Neural progenitor cell (in vitro differentiated cells): ENCODE data around the gene PRDM11. TPM values are rescaled to one million over a fixed set of nuclear protein-coding genes. Genes with fewer than 3 reads are reported as not detected.

Source experiments
- DNase-seq: peaks from one replicate; pipeline ENCODE4 v3.0.0-alpha.2; 2016; ENCODE audit warnings: low spot score
- H2AFZ ChIP-seq: fragments of 200-600 bp; sonication (generic); replicated peaks from 2 replicates; pipeline ENCODE4 v1.6.1; 2016; ENCODE audit warnings: antibody characterized with exemption
- H3F3A ChIP-seq: fragments of 200-600 bp; sonication (generic); 2 replicates; pipeline ENCODE4 v1.6.1; 2016; ENCODE audit warnings: antibody characterized with exemption, low read depth
- H3K27ac ChIP-seq: fragments of 200-600 bp; sonication (generic); 2 replicates; pipeline ENCODE4 v1.5.1; 2016; ENCODE audit warnings: mild to moderate bottlenecking
- H3K27me3 ChIP-seq: fragments of 200-600 bp; sonication (generic); 2 replicates; pipeline ENCODE4 v1.6.1; 2016; ENCODE audit warnings: mild to moderate bottlenecking, moderate library complexity
- H3K36me3 ChIP-seq: fragments of 200-600 bp; sonication (generic); 2 replicates; pipeline ENCODE4 v1.5.1; 2016
- H3K4me1 ChIP-seq: fragments of 200-600 bp; sonication (generic); 2 replicates; pipeline ENCODE4 v1.6.1; 2016; ENCODE audit warnings: mixed run types
- H3K4me2 ChIP-seq: fragments of 200-600 bp; sonication (generic); 2 replicates; pipeline ENCODE4 v1.6.1; 2016
- H3K4me3 ChIP-seq: fragments of 200-600 bp; sonication (generic); 2 replicates; pipeline ENCODE4 v1.5.1; 2016
- H3K79me2 ChIP-seq: fragments of 200-600 bp; sonication (generic); 2 replicates; pipeline ENCODE4 v1.6.1; 2016; ENCODE audit warnings: low read depth
- H3K9ac ChIP-seq: fragments of 200-600 bp; sonication (generic); 2 replicates; pipeline ENCODE4 v1.6.1; 2016
- H3K9me3 ChIP-seq: fragments of 200-600 bp; sonication (generic); 2 replicates; pipeline ENCODE4 v1.5.1; 2016; ENCODE audit warnings: low read depth
- H4K20me1 ChIP-seq: fragments of 200-600 bp; sonication (generic); 2 replicates; pipeline ENCODE4 v1.6.1; 2016; ENCODE audit warnings: low read depth
- H3K27ac Mint-ChIP-seq: 3 replicates; pipeline ENCODE4 v1.8.0; 2021; ENCODE audit warnings: mixed read lengths
- H3K27me3 Mint-ChIP-seq: 2 replicates; pipeline ENCODE4 v1.8.0; 2022; ENCODE audit warnings: low read depth, mild to moderate bottlenecking, inconsistent platforms, moderate library complexity, mixed read lengths; ENCODE audit not compliant: insufficient read depth
- H3K36me3 Mint-ChIP-seq: 3 replicates; pipeline ENCODE4 v1.8.0; 2021; ENCODE audit warnings: mixed read lengths
- H3K4me1 Mint-ChIP-seq: 3 replicates; pipeline ENCODE4 v1.8.0; 2021; ENCODE audit warnings: mixed read lengths
- H3K4me3 Mint-ChIP-seq: 3 replicates; pipeline ENCODE4 v1.8.0; 2021; ENCODE audit warnings: mild to moderate bottlenecking, moderate library complexity, mixed read lengths
- H3K9me3 Mint-ChIP-seq: 3 replicates; pipeline ENCODE4 v1.8.0; 2020; ENCODE audit warnings: mixed read lengths
- EZH2 ChIP-seq: fragments of 200-600 bp; sonication (generic); IDR thresholded peaks from 2 replicates; pipeline ENCODE4 v1.6.1; 2017; ENCODE audit warnings: antibody characterized with exemption, mild to moderate bottlenecking, moderate library complexity
- EZH2phosphoT487 ChIP-seq: fragments of 200-600 bp; sonication (generic); IDR thresholded peaks from 2 replicates; pipeline ENCODE4 v1.6.1; 2017; ENCODE audit warnings: antibody characterized with exemption
- total RNA-seq: library from RNA; depleted of rRNA; stranded (reverse); fragments of >200 nt; gene quantifications from 2 replicates; pipeline ENCODE4 v1.2.3, GENCODE V29; 2015; ENCODE audit warnings: low replicate concordance
- TF ChIP-seq, protein P1 (sequence below): fragments of 200-600 bp; sonication (generic); IDR thresholded peaks from 2 replicates; pipeline ENCODE4 v1.5.1; 2017; ENCODE audit warnings: antibody characterized with exemption, mild to moderate bottlenecking

Gene PRDM11
- total RNA-seq, 1 donor from 2014 or later = 1.8 TPM

DNA sequence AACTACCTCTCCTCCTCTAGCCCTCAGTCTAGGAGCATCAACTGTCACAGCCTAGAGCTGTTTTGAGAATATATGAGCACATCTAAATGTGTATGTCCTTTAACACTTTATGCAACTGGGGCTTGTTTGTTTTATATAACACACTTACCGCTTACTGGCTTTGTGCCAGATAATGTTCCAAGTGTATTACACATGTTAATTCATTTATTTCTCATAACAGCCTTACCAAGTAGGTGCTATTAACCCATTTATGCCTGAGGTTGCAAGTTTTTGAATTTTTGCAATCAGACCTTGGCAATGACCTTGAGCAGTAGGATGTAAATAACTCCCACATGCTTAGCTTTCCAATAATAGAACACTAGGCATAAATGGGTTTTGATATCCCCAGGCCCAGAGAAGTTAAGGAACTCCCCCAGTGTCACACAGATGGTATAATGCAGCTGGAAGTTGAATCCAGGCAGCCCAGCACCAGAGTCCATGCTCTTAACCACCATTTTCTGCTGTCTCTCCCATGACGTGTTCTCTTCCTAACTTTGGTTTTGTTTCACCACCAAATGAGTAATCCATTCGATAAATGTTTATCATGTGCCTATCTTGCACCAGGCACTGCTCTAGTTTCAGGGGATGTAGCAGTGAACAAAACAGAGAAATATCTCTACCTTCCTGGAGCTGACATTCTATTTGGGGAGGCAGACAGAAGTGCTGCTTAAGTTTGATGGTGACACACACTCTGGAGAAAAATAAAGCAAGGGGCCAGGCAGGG is 23.1 kb downstream of the PRDM11 start:
- Mint-ChIP-seq H3K9me3 (no peaks in the 10 kb centered on the region), H3K36me3 (no peaks in the 10 kb centered on the region), H3K4me3 (no peak overlapping the region), H3K4me1 (no peaks in the 10 kb centered on the region), H3K27ac (no peak overlapping the region), H3K27me3 (peaks cover 5% of the 10 kb centered on the region)
- TF ChIP-seq EZH2phosphoT487 (no peak), EZH2 (no peak)
- TF ChIP-seq, protein P1, sequence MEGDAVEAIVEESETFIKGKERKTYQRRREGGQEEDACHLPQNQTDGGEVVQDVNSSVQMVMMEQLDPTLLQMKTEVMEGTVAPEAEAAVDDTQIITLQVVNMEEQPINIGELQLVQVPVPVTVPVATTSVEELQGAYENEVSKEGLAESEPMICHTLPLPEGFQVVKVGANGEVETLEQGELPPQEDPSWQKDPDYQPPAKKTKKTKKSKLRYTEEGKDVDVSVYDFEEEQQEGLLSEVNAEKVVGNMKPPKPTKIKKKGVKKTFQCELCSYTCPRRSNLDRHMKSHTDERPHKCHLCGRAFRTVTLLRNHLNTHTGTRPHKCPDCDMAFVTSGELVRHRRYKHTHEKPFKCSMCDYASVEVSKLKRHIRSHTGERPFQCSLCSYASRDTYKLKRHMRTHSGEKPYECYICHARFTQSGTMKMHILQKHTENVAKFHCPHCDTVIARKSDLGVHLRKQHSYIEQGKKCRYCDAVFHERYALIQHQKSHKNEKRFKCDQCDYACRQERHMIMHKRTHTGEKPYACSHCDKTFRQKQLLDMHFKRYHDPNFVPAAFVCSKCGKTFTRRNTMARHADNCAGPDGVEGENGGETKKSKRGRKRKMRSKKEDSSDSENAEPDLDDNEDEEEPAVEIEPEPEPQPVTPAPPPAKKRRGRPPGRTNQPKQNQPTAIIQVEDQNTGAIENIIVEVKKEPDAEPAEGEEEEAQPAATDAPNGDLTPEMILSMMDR = no peak
- DNase-seq = no peak
- Histone ChIP-seq H3K4me2 (no peak overlapping the region), H3K9ac (no peak overlapping the region), H3K27ac (no peak overlapping the region), H3K4me3 (no peak overlapping the region), H3K36me3 (no peaks in the 10 kb centered on the region), H3K79me2 (no peaks in the 10 kb centered on the region), H3K9me3 (no peaks in the 10 kb centered on the region), H3K27me3 (no peaks in the 10 kb centered on the region), H3K4me1 (no peaks in the 10 kb centered on the region), H4K20me1 (peaks cover 9% of the 10 kb centered on the region), H2AFZ (no peak overlapping the region), H3F3A (no peaks in the 10 kb centered on the region)

DNA sequence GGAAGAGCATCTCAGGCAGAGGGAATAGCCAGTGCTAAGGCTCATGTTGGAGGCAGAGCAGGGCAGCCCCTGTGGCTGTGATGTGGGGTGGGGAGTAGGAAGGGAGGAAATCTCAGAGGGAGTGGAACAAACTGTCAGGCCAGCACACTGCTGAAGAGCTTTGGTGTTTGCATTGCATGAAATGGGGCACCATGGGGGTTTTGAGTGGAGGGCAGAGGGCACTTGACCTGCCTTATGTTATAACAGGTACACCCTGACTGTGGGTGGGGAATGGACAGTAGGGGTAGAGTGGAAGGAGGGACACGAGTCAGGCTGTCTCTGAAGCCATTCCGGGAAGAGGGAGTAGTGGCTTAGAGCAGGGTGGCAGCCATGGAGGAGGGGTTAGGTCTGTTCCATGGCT is 24.0 kb downstream of the PRDM11 start:
- no peak for DNase-seq
- TF ChIP-seq EZH2 = no peak
- TF ChIP-seq, protein P1 = no peak
- TF ChIP-seq EZH2phosphoT487 = no peak
- no peaks in the 10 kb centered on the region for H3K36me3 ChIP-seq
- H3K9me3 ChIP-seq = no peaks in the 10 kb centered on the region
- Mint-ChIP-seq H3K27me3 (peaks cover 5% of the 10 kb centered on the region), H3K9me3 (no peaks in the 10 kb centered on the region), H3K36me3 (no peaks in the 10 kb centered on the region), H3K27ac (no peak overlapping the region), H3K4me3 (no peak overlapping the region), H3K4me1 (no peaks in the 10 kb centered on the region)
- no peaks in the 10 kb centered on the region for H3K79me2 ChIP-seq
- H3K9ac ChIP-seq = no peak overlapping the region
- no peak overlapping the region for H3K27ac ChIP-seq
- no peaks in the 10 kb centered on the region for H3K4me1 ChIP-seq
- H3K4me3 ChIP-seq = no peak overlapping the region
- H3K27me3 ChIP-seq = no peaks in the 10 kb centered on the region
- no peaks in the 10 kb centered on the region for H3F3A ChIP-seq
- no peak overlapping the region for H2AFZ ChIP-seq
- peaks cover 4% of the 10 kb centered on the region for H4K20me1 ChIP-seq
- no peak overlapping the region for H3K4me2 ChIP-seq

DNA sequence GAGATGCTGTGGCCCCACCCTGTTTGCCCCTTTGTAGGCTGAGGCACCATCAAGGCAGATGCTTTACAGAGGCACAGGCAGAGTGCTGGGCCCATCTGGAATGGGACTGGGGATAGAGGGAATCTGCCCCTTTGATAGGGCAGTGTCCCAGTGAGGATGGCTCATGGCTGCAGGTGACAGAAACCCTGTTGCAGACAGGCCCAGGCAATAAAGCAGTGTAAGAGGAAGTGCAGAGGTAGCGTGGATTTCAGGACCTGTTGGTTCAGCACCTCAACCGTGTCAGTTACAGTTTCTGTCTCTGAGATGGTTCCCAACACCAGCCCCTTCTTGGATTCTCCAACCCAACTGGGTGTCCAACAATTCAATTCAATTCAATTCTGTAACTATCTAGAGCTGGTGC is 25.1 kb downstream of the PRDM11 start:
- Mint-ChIP-seq H3K9me3 (no peaks in the 10 kb centered on the region), H3K27me3 (peaks cover 3% of the 10 kb centered on the region), H3K4me1 (no peaks in the 10 kb centered on the region), H3K36me3 (no peaks in the 10 kb centered on the region), H3K4me3 (no peak overlapping the region), H3K27ac (no peak overlapping the region)
- H2AFZ ChIP-seq = no peak overlapping the region
- no peaks in the 10 kb centered on the region for H3F3A ChIP-seq
- TF ChIP-seq EZH2phosphoT487 = no peak
- TF ChIP-seq, protein P1 = no peak
- TF ChIP-seq EZH2 = no peak
- H3K27me3 ChIP-seq = no peaks in the 10 kb centered on the region
- no peak overlapping the region for H3K27ac ChIP-seq
- H3K36me3 ChIP-seq = no peaks in the 10 kb centered on the region
- H4K20me1 ChIP-seq = peaks cover 4% of the 10 kb centered on the region
- no peak for DNase-seq
- H3K4me1 ChIP-seq = no peaks in the 10 kb centered on the region
- no peak overlapping the region for H3K4me3 ChIP-seq
- no peak overlapping the region for H3K4me2 ChIP-seq
- H3K9me3 ChIP-seq = no peaks in the 10 kb centered on the region
- H3K79me2 ChIP-seq = no peaks in the 10 kb centered on the region
- H3K9ac ChIP-seq = no peak overlapping the region
